Stimulated activated CD8-positive, alpha-beta memory T cell treated with anti-CD3 and anti-CD28 coated beads, Interleukin-7, amount 100 ng/mL, for 48 hours (primary cell): Measurements from ENCODE around the gene ZNF362.
"Not testable (repeated sequence)": the region's sequence is repeated elsewhere in the genome, so short reads cannot be mapped to it uniquely, and the experiment has no call there.

Experiments used
- DNase-seq, 2 donors: peaks; one replicate each; pipeline ENCODE4 v3.0.0-alpha.2; 2020; ENCODE audit warnings: low read depth in 1 of 2; ENCODE audit errors: extremely low read depth in 1 of 2

The ZNF362 gene

GRCh38 chr1:33302325-33302724 lies 46.0 kb downstream of the ZNF362 start:
- DNase-seq = peak in 1 of 2 donors; percentile 5

GRCh38 chr1:33305016-33305415 lies 48.7 kb downstream of the ZNF362 start:
- no peak for DNase-seq

GRCh38 chr1:33305816-33306652 lies 49.7 kb downstream of the ZNF362 start:
- DNase-seq = no peak

- DNase-seq = no peak
Observed at GRCh38 chr1:33306653-33307493, 50.6 kb downstream of the ZNF362 start.

- no peak for DNase-seq
Observed at GRCh38 chr1:33307494-33307864, 51.2 kb downstream of the ZNF362 start.

- not testable (repeated sequence) for DNase-seq
Observed at GRCh38 chr1:33309351-33309750, 53.1 kb downstream of the ZNF362 start.

- DNase-seq = no peak
Observed at GRCh38 chr1:33310702-33311101, 54.4 kb downstream of the ZNF362 start.

- no peak for DNase-seq
Observed at GRCh38 chr1:33311706-33312412, 55.6 kb downstream of the ZNF362 start.

GRCh38 chr1:33312413-33312749 lies 56.1 kb downstream of the ZNF362 start:
- no peak for DNase-seq

GRCh38 chr1:33314416-33314815 lies 58.1 kb downstream of the ZNF362 start:
- DNase-seq = no peak

- DNase-seq = no peak
Observed at GRCh38 chr1:33316601-33317000, 60.3 kb downstream of the ZNF362 start.

GRCh38 chr1:33317354-33317753 lies 61.1 kb downstream of the ZNF362 start:
- no peak for DNase-seq

GRCh38 chr1:33317946-33318345 lies 61.7 kb downstream of the ZNF362 start:
- no peak for DNase-seq

GRCh38 chr1:33319186-33319948 lies 63.1 kb downstream of the ZNF362 start:
- no peak for DNase-seq

GRCh38 chr1:33319949-33320618 lies 63.8 kb downstream of the ZNF362 start:
- DNase-seq = no peak

- no peak for DNase-seq
Observed at GRCh38 chr1:33320619-33321165, 64.4 kb downstream of the ZNF362 start, which contains the start of gene A3GALT2. Gene A3GALT2 (minus strand): TSS chr1:33321098. CDS start chr1:33321098, 0 bp downstream.

GRCh38 chr1:33321178-33321577 lies 64.9 kb downstream of the ZNF362 start:
- DNase-seq = no peak

- DNase-seq = no peak
Observed at GRCh38 chr1:33322109-33322508, 65.8 kb downstream of the ZNF362 start.

GRCh38 chr1:33322870-33323585 lies 66.7 kb downstream of the ZNF362 start:
- DNase-seq = no peak
